ENCODE data around the gene EFCAB11.

- no peak for TF ChIP-seq CTCF (IDR thresholded peaks at IDR 0.05; ENCODE audit: poor library complexity)
- TF ChIP-seq EZH2phosphoT487 (IDR thresholded peaks at IDR 0.05; ENCODE audit: low read depth, severe bottlenecking, unreplicated experiment): no peak
Measured at GRCh38 chr14:89996963-89997362, 42.4 kb upstream of the EFCAB11 start.

All from hepatocyte (in vitro differentiated cells).